GM21723 (cell line): Measurements from ENCODE around the gene PARD3.

ENCODE experiments used
- ATAC-seq: cut with Tn5 transposase; IDR thresholded peaks from one replicate; pipeline ENCODE4 v1.9.1; 2021; ENCODE audit warnings: mild to moderate bottlenecking, moderate library complexity; ENCODE audit not compliant: unreplicated experiment

Gene PARD3

GRCh38 chr10:34635111-34635510 is 180.0 kb downstream of the PARD3 start:
- ATAC-seq: no peak

DNA sequence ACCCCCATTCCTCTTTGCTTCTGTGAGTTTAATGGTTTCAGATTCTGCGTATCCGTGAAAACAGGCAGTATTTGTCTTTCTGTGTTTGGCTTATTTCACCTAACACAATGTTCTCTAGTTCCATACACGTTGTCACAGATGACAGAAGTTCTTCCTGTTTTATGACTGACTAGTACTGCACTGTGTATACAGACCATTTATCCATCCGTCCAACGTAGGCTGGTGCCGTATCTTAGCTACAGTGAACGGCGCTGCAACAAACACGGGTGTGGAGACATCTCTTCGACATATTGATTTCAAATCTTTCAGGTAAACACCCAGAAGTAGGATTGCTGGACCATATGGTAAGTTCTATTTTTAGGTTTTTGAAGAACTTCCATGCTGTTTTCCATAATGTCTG is 181.7 kb downstream of the PARD3 start:
- ATAC-seq: no peak

GRCh38 chr10:34629084-34629483 is 186.0 kb downstream of the PARD3 start:
- ATAC-seq: no peak

DNA sequence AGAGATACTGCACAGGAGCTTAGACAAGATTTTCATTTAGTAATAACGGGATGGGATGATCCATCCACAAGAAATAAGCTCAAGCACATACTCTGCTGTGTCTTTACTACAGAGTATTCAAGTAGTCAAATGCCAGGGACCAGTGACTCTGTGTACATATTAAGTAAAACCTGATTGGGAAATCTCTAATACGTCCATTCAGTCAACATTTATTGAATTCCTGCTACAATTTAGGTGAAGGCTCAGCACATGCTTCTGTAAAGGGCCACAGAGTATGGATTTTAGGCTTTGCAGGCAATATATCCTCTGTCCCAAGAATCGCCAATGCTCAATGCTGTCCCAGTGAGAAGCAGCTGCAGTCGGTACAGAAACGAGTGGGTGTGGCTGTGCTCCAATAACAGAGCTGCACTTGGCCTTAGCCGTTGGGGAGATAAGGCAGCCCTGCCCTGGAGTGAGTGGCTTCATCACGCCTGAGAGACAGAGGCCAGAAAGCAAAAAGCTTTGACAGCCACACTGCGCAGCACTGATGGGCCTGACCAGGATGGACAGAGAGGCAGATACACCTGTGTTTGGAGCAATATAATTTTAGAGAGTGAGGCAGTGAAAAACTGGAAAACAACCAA is 186.8 kb downstream of the PARD3 start:
- ATAC-seq: no peak

DNA sequence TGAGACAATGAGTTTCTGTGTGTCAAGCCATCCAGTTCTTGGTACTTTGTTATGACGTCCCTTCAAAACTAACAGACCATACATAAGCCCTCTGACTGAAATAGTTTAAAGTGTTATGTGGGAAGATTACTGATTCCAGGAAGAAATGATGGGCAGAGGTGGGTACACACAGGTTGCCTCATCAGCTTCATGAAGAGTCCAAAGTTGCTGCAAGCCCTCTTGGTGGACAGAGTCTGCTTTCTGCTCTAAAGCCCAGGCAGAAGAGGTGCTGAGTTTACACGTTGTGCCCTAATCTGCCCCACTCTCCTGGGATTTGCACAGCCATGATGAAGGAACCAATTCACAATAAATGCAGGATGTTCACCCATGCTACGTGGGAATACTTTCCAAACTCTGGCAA is 187.4 kb downstream of the PARD3 start:
- ATAC-seq: no peak

DNA sequence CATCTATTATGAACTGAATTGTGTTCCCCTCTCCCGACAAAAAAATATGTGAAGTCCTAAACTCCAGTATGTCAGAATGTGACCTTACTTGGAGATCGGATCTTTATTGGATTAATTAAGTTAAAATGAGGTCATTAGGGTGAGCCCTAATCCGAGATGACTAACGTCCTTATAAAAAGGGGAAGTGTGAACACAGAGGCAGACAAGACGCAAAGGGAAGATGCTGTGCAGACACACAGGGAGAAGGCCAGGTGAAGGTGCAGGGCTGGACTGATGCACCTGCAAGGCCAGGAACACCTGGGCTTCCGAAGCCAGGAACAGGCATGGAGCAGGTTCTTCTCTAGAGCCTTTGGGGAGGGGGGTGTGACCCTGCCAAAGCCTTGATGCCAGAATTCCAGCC is 187.8 kb downstream of the PARD3 start:
- ATAC-seq: peak; percentile 70

- ATAC-seq: no peak
These were observed 188.8 kb downstream of the PARD3 start for GRCh38 chr10:34626158-34626880.

- ATAC-seq: no peak
These were observed 190.6 kb downstream of the PARD3 start for GRCh38 chr10:34624323-34625153.

DNA sequence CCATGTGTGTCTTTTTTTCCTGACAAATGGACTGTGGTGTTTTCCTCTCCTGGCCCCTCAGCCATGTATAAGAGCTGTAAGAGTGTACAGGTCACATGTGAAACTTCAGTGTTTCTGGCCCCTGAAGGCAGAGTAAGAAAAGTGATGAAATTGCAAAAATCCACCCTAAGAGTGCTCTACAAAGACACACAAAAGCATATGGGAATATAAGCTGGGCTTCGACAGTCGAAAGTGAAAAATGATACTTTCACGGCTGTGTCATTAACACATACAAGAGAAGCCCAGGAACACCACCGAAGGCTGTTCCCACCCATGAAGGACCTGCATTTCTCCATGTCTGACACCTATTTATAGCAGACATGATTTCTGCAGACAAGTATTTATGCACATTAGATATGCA is 192.2 kb downstream of the PARD3 start:
- no peak for ATAC-seq

GRCh38 chr10:34618611-34619010 is 196.5 kb downstream of the PARD3 start:
- ATAC-seq: no peak

DNA sequence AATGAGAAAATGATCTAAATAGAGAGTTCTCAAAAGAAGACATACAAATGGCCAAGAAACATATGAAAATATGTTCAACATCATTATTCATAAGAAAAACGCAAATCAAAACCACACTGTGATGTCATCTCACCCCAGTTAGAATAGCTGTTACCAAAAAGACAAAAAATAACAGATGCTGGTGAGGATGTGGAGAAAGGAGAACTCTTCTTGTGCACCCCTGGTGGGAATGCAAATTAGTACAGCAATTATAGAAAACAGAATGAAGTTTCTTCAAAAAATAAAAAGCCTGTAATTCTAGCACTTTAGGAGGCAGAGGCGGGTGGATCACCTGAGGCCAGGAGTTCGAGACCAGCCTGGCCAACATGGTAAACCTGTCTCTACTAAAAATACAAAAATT is 199.3 kb downstream of the PARD3 start:
- ATAC-seq: no peak

DNA sequence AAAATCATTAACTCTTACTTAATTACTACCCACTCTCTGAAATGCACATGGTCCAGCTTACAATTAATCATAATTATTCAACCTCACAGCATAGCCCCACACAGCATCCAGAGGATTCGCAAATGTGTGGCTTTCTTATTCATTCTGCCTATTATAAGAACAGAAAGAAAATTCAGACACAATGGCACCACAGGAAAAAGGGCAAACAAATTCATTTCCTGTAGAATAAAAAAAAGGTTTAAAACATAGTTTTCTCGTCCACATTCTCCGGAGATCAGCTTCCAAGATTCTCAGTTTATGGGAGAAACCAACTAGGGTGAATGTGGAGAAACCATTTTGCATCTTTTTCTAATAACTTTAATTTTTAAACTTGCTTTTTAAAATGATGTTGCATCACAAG is 201.6 kb downstream of the PARD3 start:
- no peak for ATAC-seq

DNA sequence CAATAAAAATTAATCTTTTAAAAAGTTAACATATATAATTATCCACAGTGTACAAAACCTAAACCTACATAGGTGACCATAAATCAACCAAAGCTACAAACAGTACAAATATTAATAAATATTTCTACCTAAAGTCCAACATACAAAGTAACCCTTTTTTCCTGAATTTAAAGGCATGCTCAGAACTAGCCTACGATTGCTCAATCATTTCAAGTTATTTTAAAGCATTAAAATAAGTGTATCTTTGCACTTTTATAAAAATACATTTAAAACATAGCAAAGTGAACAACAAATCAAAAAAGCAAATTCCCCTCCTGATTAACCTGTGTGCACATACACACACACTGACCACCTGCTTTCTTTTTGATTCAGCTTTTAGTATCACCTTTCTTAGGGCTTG is 202.2 kb downstream of the PARD3 start:
- no peak for ATAC-seq

GRCh38 chr10:34612446-34612845 is 202.7 kb downstream of the PARD3 start:
- no peak for ATAC-seq

- ATAC-seq: no peak
These were observed 205.7 kb downstream of the PARD3 start for GRCh38 chr10:34609287-34609940.

DNA sequence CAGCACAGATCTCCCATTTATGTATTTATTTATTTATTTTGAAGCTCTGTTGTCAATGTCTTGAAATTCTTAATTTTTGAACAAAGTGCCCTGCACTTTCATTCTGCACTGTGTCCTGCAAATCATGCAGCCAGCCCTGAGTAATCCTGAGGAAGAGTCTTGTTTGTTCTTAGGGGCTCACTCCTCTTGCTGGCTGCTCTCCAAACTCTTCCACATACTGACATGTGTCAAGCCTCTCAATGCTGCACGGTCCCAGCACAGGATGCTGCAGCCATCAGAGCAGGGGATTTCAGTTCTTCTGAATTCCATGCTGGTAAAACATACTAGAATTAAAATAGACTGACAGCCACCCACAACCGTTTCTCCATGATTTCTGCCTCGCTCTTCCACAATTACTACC is 207.2 kb downstream of the PARD3 start:
- ATAC-seq: no peak

DNA sequence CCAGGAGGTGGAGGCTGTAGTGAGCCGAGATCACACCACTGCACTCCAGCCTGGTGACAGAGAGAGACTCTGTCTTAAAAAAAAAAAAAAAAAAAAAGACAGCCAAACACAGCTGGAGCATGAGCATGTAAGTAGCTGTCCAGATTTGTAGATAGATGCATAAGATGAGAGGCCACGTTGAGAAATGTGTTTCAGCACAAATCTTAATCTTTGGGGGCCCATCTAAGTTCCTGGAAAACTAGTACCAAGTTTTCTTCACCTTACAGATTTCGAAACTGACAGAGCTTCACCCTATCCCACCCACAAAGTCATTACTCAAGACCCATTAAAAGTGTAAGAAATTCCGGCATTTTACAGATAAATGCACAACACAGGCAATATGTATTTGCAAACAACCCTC is 208.2 kb downstream of the PARD3 start:
- ATAC-seq: no peak

- ATAC-seq: no peak
These were observed 212.6 kb downstream of the PARD3 start for GRCh38 chr10:34602478-34602877.

- no peak for ATAC-seq
These were observed 213.4 kb downstream of the PARD3 start for GRCh38 chr10:34601691-34602090.

DNA sequence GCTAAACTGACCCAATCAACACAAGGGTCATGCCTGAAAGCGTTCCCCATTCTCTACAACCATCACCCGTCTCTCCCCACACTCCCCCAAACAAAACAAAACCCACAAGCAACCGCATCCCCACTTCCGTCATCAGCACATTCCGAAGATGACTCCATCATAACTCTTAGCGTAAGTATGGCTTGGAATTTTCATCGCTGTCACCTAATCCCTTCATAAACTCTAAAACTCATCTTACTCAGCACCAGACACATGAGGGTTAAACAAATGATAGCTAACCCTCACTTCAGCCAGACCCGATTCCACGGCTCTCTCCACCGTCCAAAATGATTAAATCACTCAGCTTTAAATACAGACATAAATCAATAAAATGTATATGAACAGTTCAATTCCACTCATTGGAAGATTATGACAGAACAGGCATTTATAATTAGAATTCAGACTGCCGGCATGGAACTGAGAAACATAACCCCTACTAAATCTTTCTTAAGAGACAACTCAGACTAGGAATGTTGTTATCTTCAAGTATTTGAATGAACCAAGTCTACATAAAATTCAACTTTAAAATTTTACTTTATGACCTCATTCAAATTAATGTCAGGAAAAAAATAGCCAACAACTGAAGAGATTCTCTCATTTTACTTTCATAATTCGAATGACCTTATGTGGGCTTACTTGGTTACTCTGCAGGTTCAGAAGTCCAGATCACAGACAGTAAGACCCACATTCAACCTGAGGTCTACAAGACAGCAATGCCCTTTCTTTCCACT is 215.9 kb downstream of the PARD3 start:
- no peak for ATAC-seq

DNA sequence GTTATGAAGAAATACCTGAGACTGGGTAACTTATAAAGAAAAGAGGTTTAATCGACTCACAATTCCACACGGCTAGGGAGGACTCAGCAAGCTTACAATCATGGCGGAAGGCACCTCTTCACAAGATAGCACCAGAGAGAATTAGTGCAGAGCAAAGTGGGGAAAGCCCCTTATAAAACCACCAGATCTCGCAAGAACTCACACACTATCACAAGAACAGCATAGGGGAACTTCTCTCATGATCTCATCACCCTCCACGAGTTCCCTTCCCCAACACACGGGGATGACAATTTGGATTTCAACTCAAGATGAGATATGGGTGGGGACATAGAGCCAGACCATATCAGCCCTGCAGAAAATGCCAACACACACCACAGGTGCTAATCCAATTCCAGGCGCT is 218.7 kb downstream of the PARD3 start:
- no peak for ATAC-seq
